ENCODE results near the gene KTN1. TPM values are rescaled to one million over a fixed set of nuclear protein-coding genes. Genes with fewer than 3 reads are reported as not detected.

The KTN1 gene
- total RNA-seq, 1 donor from 2014 or later = 138 TPM

DNA sequence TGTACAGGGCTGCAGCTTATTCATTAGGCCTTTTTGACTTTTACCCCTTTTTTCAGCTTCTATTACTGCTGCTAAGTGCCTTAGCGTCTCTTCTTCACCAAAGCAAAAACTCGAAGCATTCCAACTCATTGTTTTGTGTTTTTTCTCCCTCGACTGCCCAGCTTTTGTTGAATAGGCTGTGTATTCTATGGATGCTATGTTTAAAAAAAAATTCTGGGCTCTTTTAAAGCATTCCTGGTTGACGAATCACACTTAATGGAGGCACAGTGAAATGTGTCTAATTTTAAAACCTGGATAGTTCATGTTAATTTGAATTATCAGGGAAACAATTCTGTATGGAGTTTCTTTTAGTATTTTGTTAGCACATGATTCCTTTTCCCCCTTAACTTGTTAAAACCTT is 29.7 kb downstream of the KTN1 start:
- Mint-ChIP-seq H3K36me3 (ENCODE audit: unreplicated experiment) (peaks cover 8% of the 10 kb centered on the region), H3K27me3 (ENCODE audit: unreplicated experiment) (no peaks in the 10 kb centered on the region), H3K4me1 (ENCODE audit: unreplicated experiment) (peaks cover 26% of the 10 kb centered on the region), H3K27ac (ENCODE audit: unreplicated experiment) (peak overlapping the region; percentile 48), H3K9me3 (ENCODE audit: unreplicated experiment) (no peaks in the 10 kb centered on the region), H3K4me3 (ENCODE audit: unreplicated experiment) (peak overlapping the region; percentile 20)
- TF ChIP-seq, protein P1, sequence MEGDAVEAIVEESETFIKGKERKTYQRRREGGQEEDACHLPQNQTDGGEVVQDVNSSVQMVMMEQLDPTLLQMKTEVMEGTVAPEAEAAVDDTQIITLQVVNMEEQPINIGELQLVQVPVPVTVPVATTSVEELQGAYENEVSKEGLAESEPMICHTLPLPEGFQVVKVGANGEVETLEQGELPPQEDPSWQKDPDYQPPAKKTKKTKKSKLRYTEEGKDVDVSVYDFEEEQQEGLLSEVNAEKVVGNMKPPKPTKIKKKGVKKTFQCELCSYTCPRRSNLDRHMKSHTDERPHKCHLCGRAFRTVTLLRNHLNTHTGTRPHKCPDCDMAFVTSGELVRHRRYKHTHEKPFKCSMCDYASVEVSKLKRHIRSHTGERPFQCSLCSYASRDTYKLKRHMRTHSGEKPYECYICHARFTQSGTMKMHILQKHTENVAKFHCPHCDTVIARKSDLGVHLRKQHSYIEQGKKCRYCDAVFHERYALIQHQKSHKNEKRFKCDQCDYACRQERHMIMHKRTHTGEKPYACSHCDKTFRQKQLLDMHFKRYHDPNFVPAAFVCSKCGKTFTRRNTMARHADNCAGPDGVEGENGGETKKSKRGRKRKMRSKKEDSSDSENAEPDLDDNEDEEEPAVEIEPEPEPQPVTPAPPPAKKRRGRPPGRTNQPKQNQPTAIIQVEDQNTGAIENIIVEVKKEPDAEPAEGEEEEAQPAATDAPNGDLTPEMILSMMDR (IDR thresholded peaks at IDR 0.05) = no peak
- no peak for DNase-seq (ENCODE audit: extremely low spot score, unreplicated experiment)

DNA sequence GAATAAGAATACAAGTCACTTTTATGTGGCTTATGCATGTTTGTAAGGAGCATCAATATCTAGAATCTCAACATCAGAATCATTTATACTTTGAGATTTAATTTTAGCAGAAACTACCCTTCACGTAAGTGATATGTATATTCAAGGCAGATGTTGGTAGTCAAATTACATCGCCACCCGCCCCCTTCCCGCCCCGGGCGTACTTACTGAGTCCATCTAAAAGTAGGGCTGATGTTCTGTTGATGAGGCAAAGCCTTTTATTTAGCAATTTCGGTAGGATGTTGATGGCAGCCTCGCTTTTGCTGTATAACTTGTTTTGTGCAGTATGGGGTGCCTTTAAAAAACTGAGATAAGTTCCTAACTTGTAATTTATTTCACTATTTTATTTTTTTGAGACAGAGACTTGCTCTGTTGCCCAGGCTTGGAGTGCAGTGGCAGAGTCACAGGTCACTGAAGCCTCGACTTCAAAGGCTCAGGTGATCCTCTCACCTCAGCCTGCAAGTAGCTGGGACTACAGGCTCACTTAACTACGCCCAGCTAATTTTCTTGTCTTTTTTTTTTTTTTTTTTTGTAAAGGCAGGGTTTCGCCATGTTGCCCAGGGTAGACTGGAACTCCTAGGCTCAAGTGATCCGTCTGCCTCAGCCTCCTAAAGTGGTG is 30.8 kb downstream of the KTN1 start:
- DNase-seq (ENCODE audit: extremely low spot score, unreplicated experiment) = no peak
- H3K4me3 Mint-ChIP-seq (ENCODE audit: unreplicated experiment) = no peak overlapping the region
- peaks cover 26% of the 10 kb centered on the region for H3K4me1 Mint-ChIP-seq (ENCODE audit: unreplicated experiment)
- TF ChIP-seq, protein P1 (IDR thresholded peaks at IDR 0.05) = no peak
- H3K27ac Mint-ChIP-seq (ENCODE audit: unreplicated experiment) = no peak overlapping the region
- peaks cover 13% of the 10 kb centered on the region for H3K36me3 Mint-ChIP-seq (ENCODE audit: unreplicated experiment)
- H3K9me3 Mint-ChIP-seq (ENCODE audit: unreplicated experiment) = no peaks in the 10 kb centered on the region
- H3K27me3 Mint-ChIP-seq (ENCODE audit: unreplicated experiment) = no peaks in the 10 kb centered on the region

DNA sequence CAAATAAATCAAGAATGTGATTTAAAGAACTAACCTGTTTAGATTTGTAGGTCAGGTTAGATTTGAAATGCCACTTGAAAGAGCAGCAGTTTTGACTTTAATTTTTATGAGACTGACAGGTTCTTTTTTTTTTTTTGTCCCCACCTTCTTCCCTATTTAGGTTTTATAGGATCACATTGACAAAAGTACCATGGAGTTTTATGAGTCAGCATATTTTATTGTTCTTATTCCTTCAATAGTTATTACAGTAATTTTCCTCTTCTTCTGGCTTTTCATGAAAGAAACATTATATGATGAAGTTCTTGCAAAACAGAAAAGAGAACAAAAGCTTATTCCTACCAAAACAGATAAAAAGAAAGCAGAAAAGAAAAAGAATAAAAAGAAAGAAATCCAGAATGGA is 31.9 kb downstream of the KTN1 start:
- Mint-ChIP-seq H3K4me3 (ENCODE audit: unreplicated experiment) (no peak overlapping the region), H3K36me3 (ENCODE audit: unreplicated experiment) (peaks cover 21% of the 10 kb centered on the region), H3K27me3 (ENCODE audit: unreplicated experiment) (no peaks in the 10 kb centered on the region), H3K27ac (ENCODE audit: unreplicated experiment) (peak overlapping the region; percentile 45), H3K4me1 (ENCODE audit: unreplicated experiment) (peaks cover 26% of the 10 kb centered on the region), H3K9me3 (ENCODE audit: unreplicated experiment) (no peaks in the 10 kb centered on the region)
- no peak for DNase-seq (ENCODE audit: extremely low spot score, unreplicated experiment)
- TF ChIP-seq, protein P1 (IDR thresholded peaks at IDR 0.05) = no peak

DNA sequence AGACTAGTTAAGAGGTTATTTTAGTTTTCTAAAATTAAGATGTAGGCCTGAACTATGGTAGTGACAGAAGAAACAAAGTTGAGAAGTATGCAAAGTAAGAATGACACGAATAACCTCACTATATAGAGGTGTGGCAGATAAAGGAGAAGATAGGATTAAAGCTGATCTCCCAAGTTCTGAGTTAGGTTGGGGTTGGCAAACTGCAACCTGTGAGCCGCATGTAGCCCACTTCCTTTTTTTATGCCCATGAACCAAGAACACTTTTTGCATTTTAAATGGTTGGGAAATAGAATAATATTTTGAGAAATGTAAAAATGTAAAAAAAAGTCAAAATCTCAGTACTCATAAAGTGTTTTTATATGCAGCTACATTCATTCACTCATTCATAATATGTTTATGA is 34.3 kb downstream of the KTN1 start:
- TF ChIP-seq, protein P1 (IDR thresholded peaks at IDR 0.05) = no peak
- no peak for DNase-seq (ENCODE audit: extremely low spot score, unreplicated experiment)
- H3K4me3 Mint-ChIP-seq (ENCODE audit: unreplicated experiment) = no peak overlapping the region
- H3K27me3 Mint-ChIP-seq (ENCODE audit: unreplicated experiment) = no peaks in the 10 kb centered on the region
- no peak overlapping the region for H3K27ac Mint-ChIP-seq (ENCODE audit: unreplicated experiment)
- peaks cover 16% of the 10 kb centered on the region for H3K4me1 Mint-ChIP-seq (ENCODE audit: unreplicated experiment)
- H3K36me3 Mint-ChIP-seq (ENCODE audit: unreplicated experiment) = peaks cover 34% of the 10 kb centered on the region
- no peaks in the 10 kb centered on the region for H3K9me3 Mint-ChIP-seq (ENCODE audit: unreplicated experiment)

DNA sequence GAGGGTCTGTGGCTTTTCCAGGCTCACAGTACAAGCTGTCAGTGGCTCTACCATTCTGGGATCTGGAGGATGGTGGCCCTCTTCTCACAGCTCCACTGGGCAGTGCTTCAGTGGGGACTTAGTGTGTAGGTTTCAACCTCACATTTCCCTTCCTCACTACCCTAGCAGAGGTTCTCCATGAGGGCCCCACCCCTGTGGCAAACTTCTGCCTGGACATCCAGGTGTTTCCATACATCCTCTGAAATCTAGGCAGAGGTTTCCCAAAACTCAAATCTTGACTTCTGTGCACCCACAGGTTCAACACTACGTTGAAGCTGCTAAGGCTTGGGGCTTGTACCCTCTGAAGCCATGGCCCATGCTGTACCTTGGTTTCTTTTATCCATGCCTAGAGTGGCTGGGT is 40.3 kb downstream of the KTN1 start:
- H3K27ac Mint-ChIP-seq (ENCODE audit: unreplicated experiment) = no peak overlapping the region
- no peaks in the 10 kb centered on the region for H3K9me3 Mint-ChIP-seq (ENCODE audit: unreplicated experiment)
- H3K4me3 Mint-ChIP-seq (ENCODE audit: unreplicated experiment) = no peak overlapping the region
- H3K4me1 Mint-ChIP-seq (ENCODE audit: unreplicated experiment) = peaks cover 5% of the 10 kb centered on the region
- DNase-seq (ENCODE audit: extremely low spot score, unreplicated experiment) = no peak
- H3K27me3 Mint-ChIP-seq (ENCODE audit: unreplicated experiment) = no peaks in the 10 kb centered on the region
- peaks cover 59% of the 10 kb centered on the region for H3K36me3 Mint-ChIP-seq (ENCODE audit: unreplicated experiment)
- TF ChIP-seq, protein P1 (IDR thresholded peaks at IDR 0.05) = no peak
